Small intestine (tissue), 7 donors: Measurements from ENCODE around the gene THSD4. TPM values are rescaled to one million over a fixed set of nuclear protein-coding genes. Genes with fewer than 3 reads are reported as not detected.

ENCODE experiments used
- DNase-seq, 2 donors: peaks; one replicate each; pipeline versions ENCODE4 v3.0.0 to v3.0.0-alpha.2; 2013
- FAIRE-seq: peaks from 2 replicates; lab custom pipeline; 2012; peaks lifted over from hg19 to GRCh38; lab: Jason Lieb, UNC
- H3K27ac ChIP-seq, 3 donors: one replicate each; pipeline ENCODE4 v1.5.1; 2013; ENCODE audit warnings: low read length in 2 of 3, mild to moderate bottlenecking in 2 of 3, control low read depth in 1 of 3, inconsistent platforms in 1 of 3, low read depth in 1 of 3, moderate library complexity in 1 of 3
- H3K27me3 ChIP-seq, 3 donors: one replicate each; pipeline ENCODE4 v1.6.1; 2013; ENCODE audit warnings: low read length in 3 of 3, inconsistent platforms in 1 of 3; ENCODE audit not compliant: control insufficient read depth in 3 of 3, insufficient read depth in 3 of 3
- H3K36me3 ChIP-seq, 3 donors: one replicate each; pipeline ENCODE4 v1.6.1; 2013; ENCODE audit warnings: low read length in 3 of 3, inconsistent platforms in 1 of 3, low read depth in 1 of 3, mild to moderate bottlenecking in 1 of 3, moderate library complexity in 1 of 3; ENCODE audit not compliant: control insufficient read depth in 3 of 3, insufficient read depth in 2 of 3
- H3K4me1 ChIP-seq, 3 donors: one replicate each; pipeline ENCODE4 v1.6.1; 2013; ENCODE audit warnings: low read length in 2 of 3, inconsistent platforms in 1 of 3, low read depth in 1 of 3, mild to moderate bottlenecking in 1 of 3, moderate library complexity in 1 of 3; ENCODE audit not compliant: control insufficient read depth in 3 of 3, insufficient read depth in 2 of 3
- H3K4me3 ChIP-seq, 3 donors: one replicate each; pipeline ENCODE4 v1.5.1; 2013; ENCODE audit warnings: low read length in 3 of 3, control low read depth in 1 of 3, inconsistent platforms in 1 of 3, low read depth in 1 of 3, mild to moderate bottlenecking in 1 of 3, moderate library complexity in 1 of 3
- H3K9me3 ChIP-seq, 2 donors: one replicate each; pipeline ENCODE4 v1.6.1; 2013; ENCODE audit warnings: low read depth in 1 of 2, low read length in 1 of 2; ENCODE audit not compliant: control insufficient read depth in 2 of 2, insufficient read depth in 1 of 2
- WGBS, 3 donors: extraction: QIAGEN DNeasy Blood & Tissue Kit; methylation state at CpG; one replicate each; pipeline ENCODE4 v1.1.7; 2013; 5-methylcytosine and 5-hydroxymethylcytosine counted together
- polyA plus RNA-seq, 4 donors: library from polyadenylated mRNA; stranded (reverse) in 3 of 4; unstranded in 1 of 4; fragments of 200-250 nt in 3 of 4; fragments of 120-200 nt in 1 of 4; gene quantifications; one replicate each; pipeline versions ENCODE4 v1.2.1 to v1.2.3, GENCODE V29; 2013
- donor health status: healthy with polysubstance abuse.
- donor health status: control.
- donor health status: control.
- donor health status: Bipolar disorder and iron deficiency.
- donor health status: healthy.

The THSD4 gene
- polyA plus RNA-seq, 4 donors = 3.6 to 14.4 (median 9.7) TPM

- H3K27ac ChIP-seq = no peak overlapping the region
- H3K9me3 ChIP-seq = peaks cover 0 to 3% of the 10 kb centered on the region in 2 donors
- H3K36me3 ChIP-seq = no peaks in the 10 kb centered on the region
- 76 to 78% (median 76%) methylated on average over 5 of the region's 5 CpGs for WGBS, 3 donors
- no peak overlapping the region for H3K4me3 ChIP-seq
- H3K27me3 ChIP-seq = no peaks in the 10 kb centered on the region
- H3K4me1 ChIP-seq = no peaks in the 10 kb centered on the region
- FAIRE-seq (no peak), DNase-seq (no peak)
These were observed 70.4 kb downstream of the THSD4 start for GRCh38 chr15:71185706-71186105.

GRCh38 chr15:71186267-71186666 lies 71.0 kb downstream of the THSD4 start:
- Histone ChIP-seq H3K36me3 (no peaks in the 10 kb centered on the region), H3K4me3 (no peak overlapping the region), H3K27ac (no peak overlapping the region), H3K4me1 (no peaks in the 10 kb centered on the region), H3K27me3 (no peaks in the 10 kb centered on the region), H3K9me3 (peaks cover 0 to 3% of the 10 kb centered on the region in 2 donors)
- FAIRE-seq (no peak), DNase-seq (no peak)
- 48 to 51% (median 50%) methylated on average over 3 of the region's 3 CpGs for WGBS, 3 donors

- H3K36me3 ChIP-seq = no peaks in the 10 kb centered on the region
- H3K27ac ChIP-seq = no peak overlapping the region
- no peaks in the 10 kb centered on the region for H3K27me3 ChIP-seq
- 78 to 90% (median 81%) methylated on average over 5 of the region's 5 CpGs for WGBS, 3 donors
- peaks cover 0 to 3% of the 10 kb centered on the region in 2 donors for H3K9me3 ChIP-seq
- H3K4me3 ChIP-seq = no peak overlapping the region
- DNase-seq (no peak), FAIRE-seq (no peak)
- no peaks in the 10 kb centered on the region for H3K4me1 ChIP-seq
These were observed 71.8 kb downstream of the THSD4 start for GRCh38 chr15:71187078-71187477.

- no peaks in the 10 kb centered on the region for H3K4me1 ChIP-seq
- no peak overlapping the region for H3K4me3 ChIP-seq
- no peak for FAIRE-seq
- H3K27me3 ChIP-seq = no peaks in the 10 kb centered on the region
- DNase-seq = no peak
- H3K27ac ChIP-seq = no peak overlapping the region
- WGBS, 3 donors = 91 to 93% (median 92%) methylated on average over 5 of the region's 5 CpGs
- no peaks in the 10 kb centered on the region for H3K36me3 ChIP-seq
- peaks cover 0 to 3% of the 10 kb centered on the region in 2 donors for H3K9me3 ChIP-seq
These were observed 72.3 kb downstream of the THSD4 start for GRCh38 chr15:71187526-71187925.

- Histone ChIP-seq H3K9me3 (no peaks in the 10 kb centered on the region), H3K27ac (no peak overlapping the region), H3K27me3 (no peaks in the 10 kb centered on the region), H3K4me1 (no peaks in the 10 kb centered on the region), H3K36me3 (no peaks in the 10 kb centered on the region), H3K4me3 (no peak overlapping the region)
- WGBS, 3 donors = 91 to 99% (median 96%) methylated on average over 6 of the region's 6 CpGs
- no peak for DNase-seq
- no peak for FAIRE-seq
These were observed 74.4 kb downstream of the THSD4 start for GRCh38 chr15:71189718-71190117.

GRCh38 chr15:71191296-71191695 lies 76.0 kb downstream of the THSD4 start:
- no peak for FAIRE-seq

GRCh38 chr15:71192816-71193215 lies 77.5 kb downstream of the THSD4 start:
- Histone ChIP-seq H3K27me3 (no peaks in the 10 kb centered on the region), H3K4me3 (no peak overlapping the region), H3K9me3 (no peaks in the 10 kb centered on the region), H3K27ac (no peak overlapping the region), H3K4me1 (no peaks in the 10 kb centered on the region), H3K36me3 (no peaks in the 10 kb centered on the region)
- DNase-seq (no peak), FAIRE-seq (no peak)
- WGBS, 3 donors = 85 to 92% (median 85%) methylated on average over 7 of the region's 7 CpGs

More at GRCh38 chr15:71191296-71191695, 76.0 kb downstream of the THSD4 start:
- Histone ChIP-seq H3K27ac (no peak overlapping the region), H3K4me1 (no peaks in the 10 kb centered on the region), H3K36me3 (no peaks in the 10 kb centered on the region), H3K4me3 (no peak overlapping the region), H3K9me3 (no peaks in the 10 kb centered on the region), H3K27me3 (no peaks in the 10 kb centered on the region)
- WGBS, 3 donors = 80 to 88% (median 88%) methylated on average over 4 of the region's 4 CpGs
- no peak for DNase-seq

GRCh38 chr15:71194286-71194685 lies 79.0 kb downstream of the THSD4 start:
- H3K27ac ChIP-seq = no peak overlapping the region
- H3K4me3 ChIP-seq = no peak overlapping the region
- no peaks in the 10 kb centered on the region for H3K9me3 ChIP-seq
- WGBS, 3 donors = 73 to 80% (median 79%) methylated on average over 6 of the region's 6 CpGs
- H3K27me3 ChIP-seq = no peaks in the 10 kb centered on the region
- H3K36me3 ChIP-seq = no peaks in the 10 kb centered on the region
- no peaks in the 10 kb centered on the region for H3K4me1 ChIP-seq
- DNase-seq (no peak), FAIRE-seq (no peak)

GRCh38 chr15:71195242-71195641 lies 80.0 kb downstream of the THSD4 start:
- no peaks in the 10 kb centered on the region for H3K4me1 ChIP-seq

More at GRCh38 chr15:71195242-71195641, 80.0 kb downstream of the THSD4 start:
- no peaks in the 10 kb centered on the region for H3K9me3 ChIP-seq
- no peak overlapping the region for H3K4me3 ChIP-seq
- FAIRE-seq = no peak
- H3K27ac ChIP-seq = no peak overlapping the region
- WGBS, 3 donors = 85 to 90% (median 87%) methylated on average over 1 of the region's 1 CpG
- H3K36me3 ChIP-seq = no peaks in the 10 kb centered on the region
- H3K27me3 ChIP-seq = no peaks in the 10 kb centered on the region
- DNase-seq = no peak
